HG03060 (cell line): ENCODE measurements around the gene COPS9.

Experiments
- ATAC-seq: cut with Tn5 transposase; IDR thresholded peaks from one replicate; pipeline ENCODE4 v1.9.1; 2021; ENCODE audit warnings: low read depth, moderate number of reproducible peaks; ENCODE audit not compliant: unreplicated experiment

Gene COPS9

GRCh38 chr2:240121675-240122074, 14.4 kb downstream of the COPS9 start:
- no peak for ATAC-seq

GRCh38 chr2:240121190-240121589, 14.9 kb downstream of the COPS9 start:
- ATAC-seq, result no peak

GRCh38 chr2:240114233-240114632, 21.9 kb downstream of the COPS9 start:
- ATAC-seq, result no peak

GRCh38 chr2:240112914-240113690, 23.0 kb downstream of the COPS9 start:
- ATAC-seq, result no peak

- ATAC-seq, result no peak
Measured at GRCh38 chr2:240111253-240111652, 24.9 kb downstream of the COPS9 start.

GRCh38 chr2:240109386-240109785, 26.7 kb downstream of the COPS9 start:
- no peak for ATAC-seq

GRCh38 chr2:240107477-240107796, 28.7 kb downstream of the COPS9 start:
- no peak for ATAC-seq

- ATAC-seq, result no peak
Measured at GRCh38 chr2:240106765-240107476, 29.2 kb downstream of the COPS9 start.

GRCh38 chr2:240105982-240106381, 30.1 kb downstream of the COPS9 start:
- no peak for ATAC-seq

GRCh38 chr2:240103136-240103535, 33.0 kb downstream of the COPS9 start:
- ATAC-seq, result no peak

- no peak for ATAC-seq
Measured at GRCh38 chr2:240098349-240098748, 37.8 kb downstream of the COPS9 start.

GRCh38 chr2:240095556-240096523, 40.3 kb downstream of the COPS9 start:
- ATAC-seq, result no peak

- ATAC-seq, result no peak
Measured at GRCh38 chr2:240089306-240089705, 46.8 kb downstream of the COPS9 start.

- ATAC-seq, result no peak
Measured at GRCh38 chr2:240086563-240086962, 49.5 kb downstream of the COPS9 start.
